ENCODE measurements around the gene AP1G1. TPM values are rescaled to one million over a fixed set of nuclear protein-coding genes. Genes with fewer than 3 reads are reported as not detected.

The AP1G1 gene
- total and polyA plus RNA-seq, 2 donors (not counting 1 experiment from before 2014, with no cell fraction given), result 55.5 to 102 TPM

GRCh38 chr16:71803305-71803690 is 5.3 kb downstream of the AP1G1 start:
- H4K20me1 ChIP-seq (ENCODE audit: control insufficient read depth, extremely low read depth, insufficient read depth, low read length), result no peaks in the 10 kb centered on the region
- H3K9me3 ChIP-seq (ENCODE audit: control insufficient read depth, insufficient read depth, low read depth, low read length), result no peaks in the 10 kb centered on the region
- no peak overlapping the region for H3K27ac ChIP-seq (ENCODE audit: insufficient read depth, low read length)
- H3K27me3 ChIP-seq (ENCODE audit: control insufficient read depth, insufficient read depth, low read length), result no peaks in the 10 kb centered on the region
- H3K4me3 ChIP-seq (replicated peaks in 1 of 4; ENCODE audit: control extremely low read depth in 1 of 4, insufficient read depth in 1 of 4, low read depth in 3 of 4, low read length in 4 of 4), result no peak overlapping the region
- no peak overlapping the region for H2AFZ ChIP-seq (ENCODE audit: low read length)
- no peak overlapping the region for H3K9ac ChIP-seq (ENCODE audit: insufficient read depth, low read length)
- H3K79me2 ChIP-seq (ENCODE audit: control insufficient read depth, insufficient read depth, low read length), result peaks cover 83% of the 10 kb centered on the region
- no peaks in the 10 kb centered on the region for H3K4me1 ChIP-seq (ENCODE audit: control insufficient read depth, extremely low read depth, insufficient read depth, low read length)
- no peaks in the 10 kb centered on the region for H3K36me3 ChIP-seq (ENCODE audit: control insufficient read depth, insufficient read depth, low read length)
- no peak for DNase-seq (ENCODE audit: low read depth in 2 of 2)
- no peak overlapping the region for H3K4me2 ChIP-seq (ENCODE audit: extremely low read depth, insufficient read depth, low read length)
- TF ChIP-seq EZH2 (IDR thresholded peaks at IDR 0.05; ENCODE audit: low read length, missing control alignments), result no peak
- TF ChIP-seq CTCF (conservative IDR thresholded peaks at IDR 0.05 in 1 of 2, IDR thresholded peaks at IDR 0.05 in 1 of 2; ENCODE audit: low read depth in 1 of 2, low read length in 2 of 2), result no peak

- H3K27ac ChIP-seq (ENCODE audit: insufficient read depth, low read length), result no peak overlapping the region
- H2AFZ ChIP-seq (ENCODE audit: low read length), result no peak overlapping the region
- no peak overlapping the region for H3K9ac ChIP-seq (ENCODE audit: insufficient read depth, low read length)
- H3K27me3 ChIP-seq (ENCODE audit: control insufficient read depth, insufficient read depth, low read length), result no peaks in the 10 kb centered on the region
- H3K4me2 ChIP-seq (ENCODE audit: extremely low read depth, insufficient read depth, low read length), result no peak overlapping the region
- peaks cover 1% of the 10 kb centered on the region for H4K20me1 ChIP-seq (ENCODE audit: control insufficient read depth, extremely low read depth, insufficient read depth, low read length)
- peaks cover 2% of the 10 kb centered on the region for H3K36me3 ChIP-seq (ENCODE audit: control insufficient read depth, insufficient read depth, low read length)
- peak in 1 of 2 donors; percentile 47 for DNase-seq (ENCODE audit: low read depth in 2 of 2)
- H3K4me1 ChIP-seq (ENCODE audit: control insufficient read depth, extremely low read depth, insufficient read depth, low read length), result no peaks in the 10 kb centered on the region
- TF ChIP-seq CTCF (conservative IDR thresholded peaks at IDR 0.05 in 1 of 2, IDR thresholded peaks at IDR 0.05 in 1 of 2; ENCODE audit: low read depth in 1 of 2, low read length in 2 of 2) (no peak), EZH2 (IDR thresholded peaks at IDR 0.05; ENCODE audit: low read length, missing control alignments) (no peak)
- peaks cover 84% of the 10 kb centered on the region for H3K79me2 ChIP-seq (ENCODE audit: control insufficient read depth, insufficient read depth, low read length)
- no peaks in the 10 kb centered on the region for H3K9me3 ChIP-seq (ENCODE audit: control insufficient read depth, insufficient read depth, low read depth, low read length)
- H3K4me3 ChIP-seq (replicated peaks in 1 of 4; ENCODE audit: control extremely low read depth in 1 of 4, insufficient read depth in 1 of 4, low read depth in 3 of 4, low read length in 4 of 4), result no peak overlapping the region
Observed at GRCh38 chr16:71796501-71797097, 12.0 kb downstream of the AP1G1 start.

- H3K79me2 ChIP-seq (ENCODE audit: control insufficient read depth, insufficient read depth, low read length), result peaks cover 88% of the 10 kb centered on the region
- H3K4me2 ChIP-seq (ENCODE audit: extremely low read depth, insufficient read depth, low read length), result no peak overlapping the region
- H4K20me1 ChIP-seq (ENCODE audit: control insufficient read depth, extremely low read depth, insufficient read depth, low read length), result peaks cover 1% of the 10 kb centered on the region
- H3K4me3 ChIP-seq (replicated peaks in 1 of 4; ENCODE audit: control extremely low read depth in 1 of 4, insufficient read depth in 1 of 4, low read depth in 3 of 4, low read length in 4 of 4), result no peak overlapping the region
- no peaks in the 10 kb centered on the region for H3K9me3 ChIP-seq (ENCODE audit: control insufficient read depth, insufficient read depth, low read depth, low read length)
- no peak overlapping the region for H2AFZ ChIP-seq (ENCODE audit: low read length)
- no peaks in the 10 kb centered on the region for H3K4me1 ChIP-seq (ENCODE audit: control insufficient read depth, extremely low read depth, insufficient read depth, low read length)
- no peak overlapping the region for H3K9ac ChIP-seq (ENCODE audit: insufficient read depth, low read length)
- H3K27ac ChIP-seq (ENCODE audit: insufficient read depth, low read length), result no peak overlapping the region
- no peak for DNase-seq (ENCODE audit: low read depth in 2 of 2)
- H3K27me3 ChIP-seq (ENCODE audit: control insufficient read depth, insufficient read depth, low read length), result no peaks in the 10 kb centered on the region
- H3K36me3 ChIP-seq (ENCODE audit: control insufficient read depth, insufficient read depth, low read length), result peaks cover 2% of the 10 kb centered on the region
- TF ChIP-seq CTCF (conservative IDR thresholded peaks at IDR 0.05 in 1 of 2, IDR thresholded peaks at IDR 0.05 in 1 of 2; ENCODE audit: low read depth in 1 of 2, low read length in 2 of 2), result no peak
- no peak for TF ChIP-seq EZH2 (IDR thresholded peaks at IDR 0.05; ENCODE audit: low read length, missing control alignments)
Observed at GRCh38 chr16:71794943-71795342, 13.7 kb downstream of the AP1G1 start.
